Measurements from ENCODE around the gene LDLRAD4.
"Not testable (repeated sequence)": the region's sequence is repeated elsewhere in the genome, so short reads cannot be mapped to it uniquely, and the experiment has no call there.

LDLRAD4 gene

DNA sequence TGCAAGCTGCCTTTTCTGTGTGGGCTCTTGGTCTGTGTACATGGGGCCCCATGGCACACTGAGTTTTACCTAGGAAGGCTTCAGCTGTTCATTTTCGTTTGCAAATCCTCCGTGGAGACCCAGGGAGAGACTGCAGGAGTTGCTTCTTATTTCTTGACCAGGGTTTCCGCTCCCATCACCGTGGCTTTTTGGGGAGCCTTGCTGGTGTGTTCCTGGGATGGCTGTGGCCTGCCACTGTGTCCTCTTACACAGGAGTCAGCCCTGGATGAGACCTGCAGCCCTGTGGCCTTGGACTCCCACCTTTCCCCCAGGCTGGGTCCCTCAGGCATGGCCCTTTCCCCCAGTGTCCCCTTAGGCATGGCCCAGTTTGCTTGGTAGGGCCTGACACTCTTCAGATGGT, 370.8 kb downstream of the LDLRAD4 start:
- DNase-seq (ENCODE audit: low read depth in 2 of 2): no peak

DNA sequence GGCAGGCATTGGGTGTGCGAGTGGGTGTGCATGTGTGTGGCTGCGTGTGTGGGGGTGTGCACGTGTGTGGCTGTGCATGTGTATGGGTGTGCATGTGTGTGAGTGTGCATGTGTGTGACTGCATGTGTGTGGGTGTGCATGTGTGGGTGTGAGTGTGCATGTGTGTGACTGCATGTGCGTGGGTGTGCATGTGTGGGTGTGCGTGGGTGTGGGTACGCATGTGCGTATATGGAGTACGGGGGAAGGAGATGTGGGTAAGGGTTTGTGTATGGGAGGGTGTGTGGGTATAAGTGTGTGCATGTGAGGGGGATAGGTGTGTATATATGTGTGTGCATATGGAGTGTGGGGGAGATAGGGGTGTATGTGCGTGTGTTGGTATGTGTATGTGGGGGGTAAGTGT, 371.4 kb downstream of the LDLRAD4 start:
- DNase-seq (ENCODE audit: low read depth in 2 of 2): no peak

DNA sequence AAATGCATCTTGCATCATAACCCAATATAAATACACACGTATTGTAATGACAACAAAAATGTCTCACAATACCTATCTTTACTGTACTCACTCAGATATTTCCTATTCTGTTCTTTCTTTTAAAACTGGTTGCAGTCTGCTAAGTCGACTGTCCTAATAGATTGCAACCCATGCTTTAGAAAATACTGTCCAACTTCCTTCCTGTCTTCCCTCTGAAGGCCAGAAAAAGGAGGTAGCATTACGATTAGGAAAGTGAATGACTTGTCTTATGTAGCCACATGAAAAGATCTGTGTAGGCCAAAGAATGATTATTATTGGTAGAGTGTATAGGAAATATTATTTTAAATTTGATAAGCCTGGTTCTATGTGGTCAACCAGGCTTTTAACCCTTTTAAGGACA, 373.7 kb downstream of the LDLRAD4 start:
- DNase-seq (ENCODE audit: low read depth in 2 of 2): no peak

DNA sequence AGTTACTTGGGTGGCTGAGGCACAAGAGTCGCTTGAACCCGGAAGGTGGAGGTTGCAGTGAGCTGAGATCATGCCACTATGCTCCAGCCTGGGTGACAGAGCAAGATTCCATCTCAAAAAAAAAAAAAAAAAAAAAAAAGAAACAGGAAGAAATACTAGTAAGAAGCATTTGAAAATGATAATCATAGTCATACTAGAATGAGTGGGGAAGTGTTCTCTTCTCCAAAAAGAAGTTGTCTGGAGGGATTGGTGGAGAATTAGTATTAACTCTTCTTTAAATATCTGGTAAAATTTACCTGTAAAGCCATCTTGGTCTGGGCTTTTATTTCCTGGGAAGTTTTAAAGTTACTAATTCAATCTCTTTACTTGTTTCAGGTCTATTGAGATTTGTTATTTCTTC, 376.0 kb downstream of the LDLRAD4 start:
- no peak for DNase-seq (ENCODE audit: low read depth in 2 of 2)

DNA sequence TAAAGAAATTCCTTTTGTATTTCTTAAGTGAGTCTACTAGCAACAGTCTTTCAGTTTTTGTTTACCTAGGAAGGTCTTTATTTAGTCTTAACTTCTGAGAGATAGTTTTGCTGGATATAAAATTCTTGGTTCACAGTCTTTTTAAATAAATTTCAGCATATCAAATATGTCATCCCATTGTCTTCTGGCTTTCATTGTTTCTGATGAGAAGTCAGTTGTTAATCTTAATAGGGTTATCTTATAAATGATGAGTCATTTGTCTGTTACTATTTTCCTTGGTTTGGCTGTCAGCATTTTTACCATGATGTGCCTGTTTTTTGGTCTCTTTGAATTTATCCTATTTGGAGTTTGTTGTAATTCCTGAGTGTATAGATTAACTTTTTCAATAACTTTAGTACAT, 378.5 kb downstream of the LDLRAD4 start:
- no peak for DNase-seq (ENCODE audit: low read depth in 2 of 2)

DNA sequence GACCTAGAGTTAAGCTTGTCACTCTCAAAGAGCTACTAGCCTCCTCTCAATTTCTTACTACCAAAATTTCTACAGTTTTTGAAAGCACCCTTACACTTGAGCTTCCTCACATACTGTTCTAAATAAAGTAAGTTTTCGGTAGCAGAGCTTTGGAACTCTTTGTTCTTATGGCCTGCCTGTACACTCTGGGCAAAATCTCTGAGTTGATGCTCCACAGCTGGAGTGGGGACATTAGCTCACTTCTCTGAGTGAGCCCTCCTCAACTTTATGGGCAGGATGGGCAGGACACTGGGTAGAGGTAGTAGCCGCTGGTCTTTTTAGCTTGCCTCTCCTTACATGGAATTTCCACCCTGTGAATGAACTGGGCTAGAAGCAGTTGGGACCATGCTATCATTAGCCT, 380.0 kb downstream of the LDLRAD4 start:
- DNase-seq (ENCODE audit: low read depth in 2 of 2): no peak

DNA sequence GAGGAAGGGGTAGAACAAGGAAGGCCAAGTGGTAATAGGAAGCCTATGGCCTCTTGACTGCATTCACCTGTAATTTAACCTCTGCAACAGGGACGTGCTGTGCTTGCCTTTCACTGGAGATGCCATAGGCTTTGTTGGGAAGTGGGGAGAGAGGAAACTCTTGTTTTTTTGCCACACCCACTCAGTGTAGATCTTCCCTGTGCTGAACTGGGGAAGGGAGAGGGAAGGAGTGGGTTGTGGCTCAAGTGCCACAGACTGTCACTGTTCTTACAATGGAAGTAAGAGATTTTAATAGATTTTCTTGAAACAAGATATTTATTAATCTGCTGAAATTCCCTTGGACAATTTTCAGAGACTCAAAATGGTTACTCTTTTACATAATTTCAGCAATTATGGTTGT, 380.5 kb downstream of the LDLRAD4 start:
- DNase-seq (ENCODE audit: low read depth in 2 of 2): no peak

DNA sequence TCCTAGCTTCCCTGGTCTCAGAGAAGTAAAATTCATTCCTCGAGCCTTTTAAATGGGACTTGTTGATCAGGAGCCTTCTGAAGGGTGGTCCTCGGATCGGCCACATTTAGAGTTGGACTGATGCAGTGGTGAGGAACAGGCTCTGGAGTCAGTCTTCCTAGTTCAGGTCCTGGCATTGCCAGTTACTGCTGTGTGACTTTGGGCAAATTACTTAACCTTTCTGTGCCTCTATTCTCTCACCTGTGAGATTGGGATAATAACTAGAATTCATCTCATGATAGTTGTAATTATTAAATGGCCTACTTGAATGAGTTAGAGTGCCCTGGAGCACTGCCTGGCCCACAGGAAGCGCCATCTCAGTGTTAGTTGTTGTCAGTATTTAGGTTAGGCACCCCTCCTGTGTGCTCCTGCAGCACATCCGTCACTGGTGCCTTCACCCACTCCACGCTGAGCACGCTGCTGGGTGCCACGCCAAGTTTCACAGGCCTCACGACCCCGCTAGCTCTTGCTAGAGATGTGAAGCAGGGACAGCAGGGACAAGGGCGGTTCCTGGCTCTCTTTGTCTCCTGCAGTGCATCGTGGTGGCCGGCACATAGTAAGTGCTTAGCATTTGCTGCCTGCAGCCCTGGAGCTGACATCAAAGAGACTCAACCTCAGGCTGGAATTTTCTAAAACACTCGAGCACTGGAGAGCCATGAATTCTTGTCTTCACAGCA, 384.9 kb downstream of the LDLRAD4 start:
- DNase-seq (ENCODE audit: low read depth in 2 of 2): no peak

DNA sequence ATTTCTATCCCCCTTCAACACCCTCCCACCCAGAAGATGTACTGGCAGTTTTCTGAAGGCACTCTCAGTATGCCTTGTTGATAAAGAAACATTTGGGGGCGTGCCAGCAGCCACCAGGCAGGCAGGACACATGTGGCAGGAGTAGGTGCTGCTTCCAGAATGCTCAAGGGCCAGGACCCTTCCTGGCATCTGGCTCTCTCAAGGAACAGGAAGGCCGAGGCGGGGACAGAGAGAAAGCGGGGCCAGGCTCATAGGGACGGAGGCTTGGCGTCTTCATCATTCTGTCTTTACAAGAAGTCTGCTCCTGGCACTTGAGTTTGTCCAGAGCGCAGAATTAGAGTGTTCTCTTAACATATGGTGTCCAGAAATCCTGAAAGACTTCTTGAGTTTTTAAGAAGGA, 386.2 kb downstream of the LDLRAD4 start:
- no peak for DNase-seq (ENCODE audit: low read depth in 2 of 2)

DNA sequence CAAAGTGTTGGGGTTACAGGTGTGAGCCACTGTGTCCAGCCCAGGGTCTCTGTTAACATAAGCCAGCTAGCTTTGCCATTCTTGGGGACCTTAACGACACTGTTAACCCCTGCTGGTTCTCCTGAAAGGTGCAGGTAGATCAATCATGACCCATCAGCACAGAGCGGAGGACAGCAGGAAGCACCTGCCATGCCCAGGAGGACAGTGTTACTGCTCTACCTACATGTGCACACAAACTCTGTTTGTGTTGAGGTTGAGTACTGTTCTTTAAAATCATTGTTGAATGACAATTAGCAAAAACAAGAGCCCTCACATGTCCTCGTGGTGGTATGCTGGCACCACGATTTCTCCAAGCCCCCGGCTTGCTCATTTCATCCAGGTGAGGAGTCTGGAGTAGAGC, 386.9 kb downstream of the LDLRAD4 start:
- no peak for DNase-seq (ENCODE audit: low read depth in 2 of 2)

DNA sequence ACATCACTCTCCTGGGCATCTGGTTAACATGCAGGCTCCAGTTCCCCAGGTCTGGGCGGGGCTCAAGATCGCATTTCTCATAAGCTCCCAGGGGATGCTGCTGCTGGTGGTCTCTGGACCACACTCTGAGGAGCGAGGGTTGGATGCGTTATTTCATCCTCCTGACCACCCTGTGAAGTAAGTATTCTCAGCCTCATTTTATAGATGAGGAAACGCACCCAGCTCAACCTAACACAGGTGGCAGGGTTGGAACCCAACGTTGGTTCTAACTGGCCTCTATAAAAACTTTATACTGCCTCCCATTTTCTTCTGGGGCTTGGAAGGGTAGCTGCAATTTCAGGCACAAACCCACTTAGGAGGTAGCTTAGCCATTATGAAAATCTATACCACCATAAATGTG, 387.3 kb downstream of the LDLRAD4 start:
- no peak for DNase-seq (ENCODE audit: low read depth in 2 of 2)

DNA sequence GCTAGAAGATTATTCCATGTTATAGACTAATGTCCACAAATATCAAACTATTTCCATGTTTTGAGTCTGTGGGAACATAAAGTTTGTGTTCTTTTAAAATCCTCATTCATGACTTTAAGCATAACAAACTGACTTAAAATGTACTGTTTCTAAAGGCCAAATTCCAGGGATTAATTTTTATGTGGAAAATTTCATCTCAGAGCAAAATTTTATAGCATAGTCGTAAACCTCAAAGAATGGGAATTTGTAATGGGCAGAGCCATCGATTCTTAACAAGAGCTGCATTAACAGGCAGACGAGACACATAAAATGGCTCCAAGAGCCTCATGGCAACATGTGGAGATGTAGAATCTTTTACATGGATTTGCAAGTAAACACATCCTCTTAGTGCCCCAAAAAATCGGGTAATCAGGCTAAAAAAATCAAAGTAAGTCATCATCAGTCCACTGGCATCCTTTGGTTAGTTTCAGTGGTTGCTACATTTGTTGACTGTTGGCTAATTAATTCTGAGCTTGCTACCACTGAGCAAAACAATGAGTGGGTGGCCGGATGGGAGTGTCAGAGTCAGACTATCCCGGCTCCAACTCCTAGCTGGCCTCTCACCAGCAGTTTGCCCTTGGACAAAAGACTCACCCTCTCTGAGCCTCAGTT, 388.2 kb downstream of the LDLRAD4 start:
- DNase-seq (ENCODE audit: low read depth in 2 of 2): no peak

DNA sequence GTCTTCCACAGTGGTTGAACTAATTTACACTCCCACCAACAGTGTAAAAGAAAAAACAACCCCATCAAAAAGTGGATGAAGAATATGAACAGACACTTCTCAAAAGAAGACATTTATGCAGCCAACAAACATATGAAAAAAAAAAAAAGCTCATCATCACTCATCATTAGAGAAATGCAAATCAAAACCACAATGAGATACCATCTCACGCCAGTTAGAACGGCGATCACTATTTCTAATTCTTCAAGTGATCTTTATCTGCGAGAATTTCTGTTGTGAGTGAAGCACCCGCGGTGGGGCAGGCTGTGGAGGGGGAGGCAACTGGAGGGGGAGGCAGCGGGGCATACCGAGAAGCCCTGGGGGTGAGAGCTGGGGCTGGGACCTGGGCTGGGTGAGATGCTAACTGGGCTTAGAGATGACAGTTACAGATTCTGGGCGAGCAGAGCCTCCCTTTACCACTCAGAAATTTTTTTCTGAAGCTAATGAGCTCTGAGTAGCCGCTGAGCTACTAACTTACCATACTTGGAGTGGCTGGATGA, 389.5 kb downstream of the LDLRAD4 start:
- not testable (repeated sequence) for DNase-seq (ENCODE audit: low read depth in 2 of 2)

DNA sequence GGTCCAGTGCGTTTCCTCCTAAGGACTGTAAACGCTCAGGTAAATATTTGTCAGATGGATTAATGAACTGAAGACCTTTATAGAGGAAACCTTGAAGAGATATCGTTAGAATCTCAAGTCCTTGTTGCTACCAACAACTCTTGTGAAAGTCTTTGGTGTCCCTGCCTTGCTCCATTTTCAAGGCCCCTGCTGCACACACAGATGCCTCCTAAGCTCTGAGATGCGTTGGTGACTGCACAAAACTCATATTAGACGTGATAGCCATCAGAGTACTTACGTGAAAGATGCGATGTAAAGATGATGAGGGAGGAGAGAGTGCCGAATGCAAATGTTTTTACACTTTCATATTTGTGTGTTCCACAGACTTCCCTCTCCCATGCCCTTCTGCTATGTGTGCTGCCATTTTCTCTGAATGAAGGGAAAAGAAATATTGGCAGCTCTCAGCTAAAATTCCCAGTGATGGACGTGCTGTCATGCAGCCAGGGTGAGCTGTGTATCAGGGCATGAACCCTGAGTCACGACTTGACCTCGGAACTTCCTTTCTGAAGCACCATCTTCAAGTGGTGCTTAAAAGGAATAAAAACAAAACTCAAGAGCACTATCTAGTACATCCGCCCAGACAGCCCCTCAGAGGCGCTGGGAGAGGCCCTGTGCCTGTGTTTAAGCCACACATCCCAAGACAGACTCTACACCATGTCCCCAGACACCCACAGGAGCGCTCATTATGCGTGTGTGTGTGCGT, 390.4 kb downstream of the LDLRAD4 start:
- no peak for DNase-seq (ENCODE audit: low read depth in 2 of 2)

DNA sequence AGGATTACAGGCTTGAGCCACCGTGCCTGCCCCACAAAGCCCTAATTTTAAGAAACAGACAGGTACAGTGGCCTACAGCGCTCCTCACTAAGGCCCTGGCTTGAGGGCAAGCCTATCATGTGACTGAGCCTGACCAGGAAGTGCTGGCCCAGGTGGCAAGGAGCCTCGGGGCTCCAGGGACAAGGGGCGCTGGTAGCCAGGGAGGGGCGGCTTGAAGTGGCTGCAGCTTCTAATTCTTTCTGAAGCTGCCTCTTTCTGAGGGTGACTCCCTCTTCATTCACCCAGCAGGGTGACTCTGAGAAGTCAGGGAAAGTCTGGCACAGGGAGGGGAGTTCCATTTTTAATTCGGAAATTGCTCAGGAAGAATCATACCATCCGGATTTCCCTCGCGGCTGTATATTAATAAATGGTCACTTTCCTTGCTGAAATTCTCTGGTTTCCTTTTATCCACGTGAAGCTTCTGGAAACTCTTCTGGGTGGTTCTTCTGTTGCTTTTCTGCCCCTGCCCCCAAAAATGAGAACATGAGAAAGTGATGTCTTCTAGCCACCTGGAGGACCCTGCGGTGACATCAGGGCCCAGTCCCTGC, 392.1 kb downstream of the LDLRAD4 start:
- DNase-seq (ENCODE audit: low read depth in 2 of 2): no peak

DNA sequence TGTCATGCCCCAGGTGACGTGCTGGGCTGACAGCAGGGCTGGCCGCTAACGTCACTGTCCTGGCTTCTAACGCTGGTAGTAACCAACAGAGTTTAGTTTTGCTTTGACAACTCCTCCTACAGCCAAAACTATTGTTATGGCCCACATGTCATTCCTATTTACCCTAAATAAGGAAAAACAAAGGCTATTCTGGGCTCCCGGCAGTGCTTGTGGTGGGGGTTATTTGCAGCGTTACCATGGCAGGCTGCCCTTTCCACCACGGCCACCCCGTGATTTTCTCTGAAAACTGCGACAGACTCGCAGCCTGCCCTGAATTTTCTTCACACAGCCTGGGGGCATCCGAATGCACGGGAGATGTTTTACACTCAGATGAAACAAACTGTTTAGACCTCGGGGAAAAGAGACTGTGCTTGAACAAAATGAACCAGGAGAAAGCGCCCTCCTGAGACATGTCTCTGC, 392.6 kb downstream of the LDLRAD4 start:
- no peak for DNase-seq (ENCODE audit: low read depth in 2 of 2)

DNA sequence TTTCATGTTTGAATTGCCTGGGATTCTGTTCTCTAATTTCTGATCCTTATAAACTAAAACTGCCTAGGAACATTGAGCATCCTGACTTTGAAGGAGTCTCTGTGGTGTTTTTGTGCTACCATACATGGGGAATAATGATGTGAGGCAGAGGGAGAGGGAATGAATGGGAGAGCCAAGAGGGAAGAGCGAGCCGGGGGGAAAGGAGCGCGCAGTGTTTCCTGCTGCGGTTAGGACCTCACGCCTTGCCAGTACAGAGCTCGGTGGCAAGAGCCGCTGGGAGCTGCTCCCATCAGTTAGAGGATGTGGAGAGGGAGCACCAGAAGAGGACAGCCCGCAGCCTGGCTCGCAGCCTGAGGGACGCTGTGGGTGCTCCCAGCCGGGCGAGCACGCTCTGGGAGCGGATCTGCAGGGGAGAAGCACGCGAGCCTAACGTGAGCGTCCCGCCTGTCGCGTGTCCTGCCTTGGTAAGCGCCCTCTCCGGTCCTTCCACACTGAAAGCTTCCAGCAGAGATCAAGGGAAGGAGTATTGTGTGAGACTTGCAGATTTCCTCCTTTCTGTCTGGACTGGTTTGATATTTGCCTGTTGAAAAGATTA, 393.1 kb downstream of the LDLRAD4 start:
- DNase-seq (ENCODE audit: low read depth in 2 of 2): no peak

DNA sequence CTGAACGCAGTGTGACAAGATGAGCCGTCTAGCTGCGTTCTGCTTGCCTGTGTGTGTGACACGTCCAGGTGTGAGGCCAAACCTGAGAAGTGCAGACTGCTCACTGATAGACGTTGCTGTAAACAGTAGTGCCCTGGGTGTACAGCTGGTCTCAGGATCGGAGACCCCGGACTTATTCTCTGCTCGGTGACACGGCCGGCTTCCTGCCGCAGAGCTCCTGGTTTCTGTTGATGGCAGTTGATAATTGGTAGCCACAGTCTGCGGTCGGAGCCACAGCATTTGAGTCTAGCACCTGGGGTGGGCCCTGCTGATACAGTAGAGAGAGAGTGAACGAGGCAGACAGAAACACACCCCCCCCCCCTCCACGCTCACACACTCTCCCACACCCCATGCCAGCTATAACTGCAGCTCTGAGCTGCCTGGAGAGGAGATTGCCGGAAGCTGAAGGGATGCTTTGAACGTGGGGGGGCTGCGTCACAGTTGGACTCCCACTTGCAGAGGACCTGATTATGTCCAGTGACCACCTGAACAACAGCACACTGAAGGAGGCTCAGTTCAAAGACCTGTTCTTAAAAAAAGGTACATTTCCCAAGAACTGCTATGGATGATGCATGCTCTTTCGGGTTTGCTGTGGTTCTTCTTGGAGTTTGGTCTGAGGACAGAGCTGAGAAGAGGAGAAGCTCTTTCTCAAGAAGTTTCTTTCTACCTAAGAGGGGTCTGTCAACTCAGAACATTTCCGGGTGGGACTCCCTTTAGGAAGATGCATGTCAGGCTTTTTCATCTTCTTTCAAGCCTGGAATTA, 393.8 kb downstream of the LDLRAD4 start:
- DNase-seq (ENCODE audit: low read depth in 2 of 2): peak; percentile 40 to 53

DNA sequence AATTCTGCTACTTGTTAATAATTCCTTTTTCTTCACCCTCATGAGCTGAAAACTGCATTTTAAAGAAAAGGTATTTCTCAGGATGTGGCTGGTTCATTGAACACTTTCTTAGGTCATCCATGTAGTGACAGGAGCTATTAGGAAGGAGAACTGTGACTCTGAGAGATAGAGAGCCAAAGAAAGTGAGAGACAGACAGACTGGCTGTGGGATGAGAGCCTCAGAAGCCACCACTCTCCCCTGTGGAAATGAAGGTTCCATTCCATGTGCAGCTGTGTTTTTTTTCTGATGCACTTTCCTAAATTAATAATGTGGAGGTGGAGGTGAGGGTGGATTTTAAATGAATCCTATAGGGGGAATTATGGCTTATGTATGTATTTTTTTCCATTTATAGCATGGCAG, 394.5 kb downstream of the LDLRAD4 start:
- DNase-seq (ENCODE audit: low read depth in 2 of 2): no peak

DNA sequence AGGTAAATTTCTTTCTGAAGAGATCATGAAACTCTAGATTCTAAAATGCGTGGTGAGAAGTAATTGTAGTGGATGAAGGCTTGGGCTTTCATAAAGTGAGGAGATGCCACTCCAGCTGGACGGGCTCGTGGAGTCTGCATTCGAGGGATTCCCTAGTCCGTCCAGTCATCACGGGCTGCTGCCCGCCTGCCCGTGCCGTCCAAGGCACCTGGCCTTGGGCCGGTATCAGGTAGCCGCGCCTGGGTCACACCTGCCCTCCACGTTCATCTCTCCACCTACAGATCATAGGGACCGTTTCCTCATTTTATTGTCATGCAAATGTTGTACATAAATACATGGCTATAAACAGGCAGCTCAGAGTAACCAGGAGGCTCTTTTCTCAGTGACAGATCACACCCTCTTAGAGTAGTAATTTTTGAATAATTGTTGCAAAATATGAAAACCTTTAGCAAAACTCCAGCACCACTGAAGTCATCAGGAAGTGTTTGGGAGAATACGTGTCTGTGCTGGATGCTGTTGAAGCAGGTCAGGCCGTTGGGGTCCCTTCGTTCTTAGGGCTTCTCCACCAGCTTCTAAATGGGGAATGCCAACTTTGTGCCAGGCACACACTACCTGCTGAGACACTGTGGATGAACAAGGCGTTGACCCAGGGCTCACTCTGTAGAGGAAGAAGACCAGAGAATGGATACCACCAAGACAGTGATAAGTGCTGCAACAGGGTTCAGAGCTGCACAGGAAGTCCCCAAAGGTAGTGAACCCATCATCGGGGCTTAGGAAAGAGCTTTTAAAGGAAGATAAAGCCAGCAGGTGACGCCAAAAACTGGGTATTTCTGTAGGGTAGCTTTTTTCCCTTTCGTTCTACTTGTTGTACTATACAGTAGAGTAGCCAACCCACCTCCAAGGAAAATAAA, 395.3 kb downstream of the LDLRAD4 start:
- no peak for DNase-seq (ENCODE audit: low read depth in 2 of 2)

Measured in activated CD4-positive, alpha-beta T cell treated with anti-CD3 and anti-CD28 coated beads for 24 hours (primary cell).